ENCODE measurements around the gene LRPAP1. TPM values are rescaled to one million over a fixed set of nuclear protein-coding genes. Genes with fewer than 3 reads are reported as not detected.

Gene LRPAP1
- total and polyA plus RNA-seq, 10 of the 15 experiments (the other 5 are each of a cell fraction or from before 2014, with no cell fraction given): 1.0 to 100 (median 51.1) TPM

DNA sequence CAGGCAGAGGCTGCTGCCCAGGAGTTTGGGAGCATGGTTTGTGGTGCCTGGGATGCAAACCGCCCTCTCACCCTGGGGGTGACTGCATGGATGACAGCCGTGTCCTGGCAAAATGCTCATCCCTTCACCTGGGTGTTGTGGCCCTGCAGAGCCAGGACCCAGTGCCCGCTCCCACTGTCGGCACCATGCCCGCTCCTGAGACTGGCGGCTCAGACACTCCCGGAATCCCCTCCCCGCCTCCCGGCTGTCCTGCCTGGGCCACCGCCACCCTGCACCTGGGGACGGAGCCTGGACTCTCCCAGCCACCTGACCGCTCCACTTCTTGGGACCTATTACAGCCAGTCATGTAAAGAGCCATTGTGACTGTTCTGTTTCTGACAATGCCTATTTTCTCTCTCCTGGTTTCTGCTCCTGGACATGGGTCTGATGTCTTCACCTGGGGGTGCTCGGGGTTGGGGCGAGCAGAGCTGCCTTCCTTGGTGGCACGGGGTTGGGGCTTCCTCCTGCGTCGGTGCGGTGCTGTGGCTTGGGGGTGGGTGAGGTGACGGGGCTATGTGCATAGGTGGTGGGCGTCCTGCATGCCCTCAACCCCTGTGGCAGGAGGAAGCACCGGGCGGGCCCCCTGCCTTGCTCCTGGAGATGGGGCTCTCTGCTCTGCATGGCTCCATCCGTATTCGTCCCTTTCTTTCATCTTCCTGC, 30.9 kb downstream of the LRPAP1 start (continued):
- TF ChIP-seq, protein P1, sequence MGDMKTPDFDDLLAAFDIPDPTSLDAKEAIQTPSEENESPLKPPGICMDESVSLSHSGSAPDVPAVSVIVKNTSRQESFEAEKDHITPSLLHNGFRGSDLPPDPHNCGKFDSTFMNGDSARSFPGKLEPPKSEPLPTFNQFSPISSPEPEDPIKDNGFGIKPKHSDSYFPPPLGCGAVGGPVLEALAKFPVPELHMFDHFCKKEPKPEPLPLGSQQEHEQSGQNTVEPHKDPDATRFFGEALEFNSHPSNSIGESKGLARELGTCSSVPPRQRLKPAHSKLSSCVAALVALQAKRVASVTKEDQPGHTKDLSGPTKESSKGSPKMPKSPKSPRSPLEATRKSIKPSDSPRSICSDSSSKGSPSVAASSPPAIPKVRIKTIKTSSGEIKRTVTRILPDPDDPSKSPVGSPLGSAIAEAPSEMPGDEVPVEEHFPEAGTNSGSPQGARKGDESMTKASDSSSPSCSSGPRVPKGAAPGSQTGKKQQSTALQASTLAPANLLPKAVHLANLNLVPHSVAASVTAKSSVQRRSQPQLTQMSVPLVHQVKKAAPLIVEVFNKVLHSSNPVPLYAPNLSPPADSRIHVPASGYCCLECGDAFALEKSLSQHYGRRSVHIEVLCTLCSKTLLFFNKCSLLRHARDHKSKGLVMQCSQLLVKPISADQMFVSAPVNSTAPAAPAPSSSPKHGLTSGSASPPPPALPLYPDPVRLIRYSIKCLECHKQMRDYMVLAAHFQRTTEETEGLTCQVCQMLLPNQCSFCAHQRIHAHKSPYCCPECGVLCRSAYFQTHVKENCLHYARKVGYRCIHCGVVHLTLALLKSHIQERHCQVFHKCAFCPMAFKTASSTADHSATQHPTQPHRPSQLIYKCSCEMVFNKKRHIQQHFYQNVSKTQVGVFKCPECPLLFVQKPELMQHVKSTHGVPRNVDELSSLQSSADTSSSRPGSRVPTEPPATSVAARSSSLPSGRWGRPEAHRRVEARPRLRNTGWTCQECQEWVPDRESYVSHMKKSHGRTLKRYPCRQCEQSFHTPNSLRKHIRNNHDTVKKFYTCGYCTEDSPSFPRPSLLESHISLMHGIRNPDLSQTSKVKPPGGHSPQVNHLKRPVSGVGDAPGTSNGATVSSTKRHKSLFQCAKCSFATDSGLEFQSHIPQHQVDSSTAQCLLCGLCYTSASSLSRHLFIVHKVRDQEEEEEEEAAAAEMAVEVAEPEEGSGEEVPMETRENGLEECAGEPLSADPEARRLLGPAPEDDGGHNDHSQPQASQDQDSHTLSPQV (IDR thresholded peaks at IDR 0.05): no peak
- TF ChIP-seq, protein P2, sequence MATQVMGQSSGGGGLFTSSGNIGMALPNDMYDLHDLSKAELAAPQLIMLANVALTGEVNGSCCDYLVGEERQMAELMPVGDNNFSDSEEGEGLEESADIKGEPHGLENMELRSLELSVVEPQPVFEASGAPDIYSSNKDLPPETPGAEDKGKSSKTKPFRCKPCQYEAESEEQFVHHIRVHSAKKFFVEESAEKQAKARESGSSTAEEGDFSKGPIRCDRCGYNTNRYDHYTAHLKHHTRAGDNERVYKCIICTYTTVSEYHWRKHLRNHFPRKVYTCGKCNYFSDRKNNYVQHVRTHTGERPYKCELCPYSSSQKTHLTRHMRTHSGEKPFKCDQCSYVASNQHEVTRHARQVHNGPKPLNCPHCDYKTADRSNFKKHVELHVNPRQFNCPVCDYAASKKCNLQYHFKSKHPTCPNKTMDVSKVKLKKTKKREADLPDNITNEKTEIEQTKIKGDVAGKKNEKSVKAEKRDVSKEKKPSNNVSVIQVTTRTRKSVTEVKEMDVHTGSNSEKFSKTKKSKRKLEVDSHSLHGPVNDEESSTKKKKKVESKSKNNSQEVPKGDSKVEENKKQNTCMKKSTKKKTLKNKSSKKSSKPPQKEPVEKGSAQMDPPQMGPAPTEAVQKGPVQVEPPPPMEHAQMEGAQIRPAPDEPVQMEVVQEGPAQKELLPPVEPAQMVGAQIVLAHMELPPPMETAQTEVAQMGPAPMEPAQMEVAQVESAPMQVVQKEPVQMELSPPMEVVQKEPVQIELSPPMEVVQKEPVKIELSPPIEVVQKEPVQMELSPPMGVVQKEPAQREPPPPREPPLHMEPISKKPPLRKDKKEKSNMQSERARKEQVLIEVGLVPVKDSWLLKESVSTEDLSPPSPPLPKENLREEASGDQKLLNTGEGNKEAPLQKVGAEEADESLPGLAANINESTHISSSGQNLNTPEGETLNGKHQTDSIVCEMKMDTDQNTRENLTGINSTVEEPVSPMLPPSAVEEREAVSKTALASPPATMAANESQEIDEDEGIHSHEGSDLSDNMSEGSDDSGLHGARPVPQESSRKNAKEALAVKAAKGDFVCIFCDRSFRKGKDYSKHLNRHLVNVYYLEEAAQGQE (IDR thresholded peaks at IDR 0.05; ENCODE audit: low read depth, low read length): no peak
- TF ChIP-seq GATAD2B (conservative IDR thresholded peaks at IDR 0.05; ENCODE audit: low read depth) (no peak), CEBPB (IDR thresholded peaks at IDR 0.05; ENCODE audit: borderline replicate concordance in 1 of 2, low read depth in 2 of 2, low read length in 2 of 2) (no peak), SMAD1 (IDR thresholded peaks at IDR 0.05; ENCODE audit: low read depth, partially characterized antibody) (no peak), RFX5 (IDR thresholded peaks at IDR 0.05; ENCODE audit: low read depth, low read length) (no peak), PAX5 (IDR thresholded peaks at IDR 0.05; ENCODE audit: borderline replicate concordance, low read depth, low read length) (no peak)
- TF ChIP-seq, protein P3, sequence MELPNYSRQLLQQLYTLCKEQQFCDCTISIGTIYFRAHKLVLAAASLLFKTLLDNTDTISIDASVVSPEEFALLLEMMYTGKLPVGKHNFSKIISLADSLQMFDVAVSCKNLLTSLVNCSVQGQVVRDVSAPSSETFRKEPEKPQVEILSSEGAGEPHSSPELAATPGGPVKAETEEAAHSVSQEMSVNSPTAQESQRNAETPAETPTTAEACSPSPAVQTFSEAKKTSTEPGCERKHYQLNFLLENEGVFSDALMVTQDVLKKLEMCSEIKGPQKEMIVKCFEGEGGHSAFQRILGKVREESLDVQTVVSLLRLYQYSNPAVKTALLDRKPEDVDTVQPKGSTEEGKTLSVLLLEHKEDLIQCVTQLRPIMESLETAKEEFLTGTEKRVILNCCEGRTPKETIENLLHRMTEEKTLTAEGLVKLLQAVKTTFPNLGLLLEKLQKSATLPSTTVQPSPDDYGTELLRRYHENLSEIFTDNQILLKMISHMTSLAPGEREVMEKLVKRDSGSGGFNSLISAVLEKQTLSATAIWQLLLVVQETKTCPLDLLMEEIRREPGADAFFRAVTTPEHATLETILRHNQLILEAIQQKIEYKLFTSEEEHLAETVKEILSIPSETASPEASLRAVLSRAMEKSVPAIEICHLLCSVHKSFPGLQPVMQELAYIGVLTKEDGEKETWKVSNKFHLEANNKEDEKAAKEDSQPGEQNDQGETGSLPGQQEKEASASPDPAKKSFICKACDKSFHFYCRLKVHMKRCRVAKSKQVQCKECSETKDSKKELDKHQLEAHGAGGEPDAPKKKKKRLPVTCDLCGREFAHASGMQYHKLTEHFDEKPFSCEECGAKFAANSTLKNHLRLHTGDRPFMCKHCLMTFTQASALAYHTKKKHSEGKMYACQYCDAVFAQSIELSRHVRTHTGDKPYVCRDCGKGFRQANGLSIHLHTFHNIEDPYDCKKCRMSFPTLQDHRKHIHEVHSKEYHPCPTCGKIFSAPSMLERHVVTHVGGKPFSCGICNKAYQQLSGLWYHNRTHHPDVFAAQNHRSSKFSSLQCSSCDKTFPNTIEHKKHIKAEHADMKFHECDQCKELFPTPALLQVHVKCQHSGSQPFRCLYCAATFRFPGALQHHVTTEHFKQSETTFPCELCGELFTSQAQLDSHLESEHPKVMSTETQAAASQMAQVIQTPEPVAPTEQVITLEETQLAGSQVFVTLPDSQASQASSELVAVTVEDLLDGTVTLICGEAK (IDR thresholded peaks at IDR 0.05; ENCODE audit: borderline replicate concordance): no peak

All from GM12878 (cell line).